Retinal pigment epithelial cell (primary cell): ENCODE data around the gene LRCOL1.

Source experiments
- DNase-seq: peaks from one replicate; pipeline ENCODE4 v3.0.0-alpha.2; 2010; ENCODE audit warnings: low read depth
- H3K4me3 ChIP-seq: 2 replicates; pipeline ENCODE4 v1.5.1; 2011; ENCODE audit warnings: mild to moderate bottlenecking, low read length, control low read depth, moderate library complexity
- CTCF ChIP-seq: conservative IDR thresholded peaks from 2 replicates; pipeline ENCODE4 v1.5.1; 2011; ENCODE audit warnings: low read depth, low read length, control low read depth, inconsistent platforms

Gene LRCOL1

GRCh38 chr12:132558042-132558856 lies 52.1 kb downstream of the LRCOL1 start:
- TF ChIP-seq CTCF: no peak
- DNase-seq: no peak
- H3K4me3 ChIP-seq: no peak overlapping the region

- no peak for TF ChIP-seq CTCF
- DNase-seq: no peak
- H3K4me3 ChIP-seq: no peak overlapping the region
Measured at GRCh38 chr12:132557291-132558015, 52.9 kb downstream of the LRCOL1 start.

GRCh38 chr12:132556801-132557200 lies 53.6 kb downstream of the LRCOL1 start:
- no peak for TF ChIP-seq CTCF
- no peak overlapping the region for H3K4me3 ChIP-seq
- no peak for DNase-seq

- H3K4me3 ChIP-seq: no peak overlapping the region
- no peak for DNase-seq
- no peak for TF ChIP-seq CTCF
Measured at GRCh38 chr12:132556216-132556615, 54.2 kb downstream of the LRCOL1 start.

- TF ChIP-seq CTCF: no peak
Measured at GRCh38 chr12:132555686-132556085, 54.7 kb downstream of the LRCOL1 start.

GRCh38 chr12:132554845-132555630 lies 55.3 kb downstream of the LRCOL1 start:
- peak; percentile 37 for TF ChIP-seq CTCF

More at GRCh38 chr12:132555686-132556085, 54.7 kb downstream of the LRCOL1 start:
- no peak overlapping the region for H3K4me3 ChIP-seq
- DNase-seq: no peak

More at GRCh38 chr12:132554845-132555630, 55.3 kb downstream of the LRCOL1 start:
- DNase-seq: no peak
- H3K4me3 ChIP-seq: no peak overlapping the region
